NB4 (cell line): Measurements from ENCODE around the gene CHST8.

Source experiments
- CTCF ChIP-seq: IDR thresholded peaks from one replicate; pipeline ENCODE4 v1.5.1; 2012; ENCODE audit warnings: low read depth, low read length
- MAX ChIP-seq: IDR thresholded peaks from 2 replicates; pipeline ENCODE4 v1.6.1; 2011; ENCODE audit warnings: low read depth, low read length
- POLR2A ChIP-seq: IDR thresholded peaks from 2 replicates; pipeline ENCODE4 v1.6.1; 2011; ENCODE audit warnings: mild to moderate bottlenecking; ENCODE audit not compliant: insufficient read length; ENCODE audit errors: extremely low read depth

GRCh38 chr19:33689868-33690267, 68.1 kb downstream of the CHST8 start:
- TF ChIP-seq POLR2A (no peak), CTCF (no peak), MAX (no peak)
